Head of caudate nucleus (tissue), 42 donors: ENCODE data around the gene NEU2.
A peak's percentile ranks its signal among the peaks of the same experiment; 100 is the strongest.
"Not testable (repeated sequence)": the region's sequence is repeated elsewhere in the genome, so short reads cannot be mapped to it uniquely, and the experiment has no call there.

ENCODE experiments used
- DNase-seq, 42 donors: peaks; one replicate each; pipeline versions ENCODE4 v3.0.0 to v3.0.0-alpha.2; 2020 to 2021; ENCODE audit warnings: mixed read lengths in 7 of 42
- intact Hi-C: fragments of 100-400 bp; cut with DNase I; formaldehyde crosslinking; loops from one replicate; pipeline ENCODE4 v1.15.0; 2022

The NEU2 gene

GRCh38 chr2:233063269-233063975 is 30.9 kb downstream of the NEU2 start:
- intact Hi-C loops: no loop called here
- peak in 4 of 42 donors; percentile 5 to 43 (median 28) for DNase-seq

- DNase-seq: peak in 6 of 42 donors; percentile 25 to 52 (median 45)
- intact Hi-C loops: no loop called here
Measured at GRCh38 chr2:233063976-233064411, 31.5 kb downstream of the NEU2 start.

GRCh38 chr2:233064530-233065199 is 32.2 kb downstream of the NEU2 start:
- DNase-seq: peak in 3 of 42 donors; percentile 19 to 43 (median 35)
- intact Hi-C loops: no loop called here

GRCh38 chr2:233065200-233065589 is 32.7 kb downstream of the NEU2 start:
- DNase-seq: peak in 3 of 42 donors; percentile 10 to 27 (median 16)

GRCh38 chr2:233065954-233066470 is 33.5 kb downstream of the NEU2 start:
- intact Hi-C loops: no loop called here
- peak in 2 of 42 donors; percentile 21 to 25 for DNase-seq

More at GRCh38 chr2:233065200-233065589, 32.7 kb downstream of the NEU2 start:
- intact Hi-C loops: not testable (repeated sequence)

GRCh38 chr2:233068762-233069418 is 36.4 kb downstream of the NEU2 start:
- peak in 2 of 42 donors; percentile 6 to 30 for DNase-seq
- intact Hi-C loops: no loop called here

GRCh38 chr2:233072838-233073237 is 40.4 kb downstream of the NEU2 start:
- peak in 3 of 42 donors; percentile 17 to 32 (median 30) for DNase-seq
- intact Hi-C loops: no loop called here

GRCh38 chr2:233074106-233074505 is 41.6 kb downstream of the NEU2 start:
- intact Hi-C loops: no loop called here
- peak in 2 of 42 donors; percentile 8 to 33 for DNase-seq

- DNase-seq: peak in 2 of 42 donors; percentile 36 to 42
- intact Hi-C loops: no loop called here
Measured at GRCh38 chr2:233075141-233075965, 42.9 kb downstream of the NEU2 start.

- intact Hi-C loops: no loop called here
- peak in 3 of 42 donors; percentile 36 to 40 (median 36) for DNase-seq
Measured at GRCh38 chr2:233075966-233076339, 43.5 kb downstream of the NEU2 start.

GRCh38 chr2:233076749-233077148 is 44.3 kb downstream of the NEU2 start:
- intact Hi-C loops: no loop called here
- no peak for DNase-seq

- intact Hi-C loops: no loop called here
- peak in 2 of 42 donors; percentile 23 to 25 for DNase-seq
Measured at GRCh38 chr2:233079473-233079877, 47.0 kb downstream of the NEU2 start.

GRCh38 chr2:233079953-233080835 is 47.7 kb downstream of the NEU2 start:
- DNase-seq: peak in 3 of 42 donors; percentile 32 to 38 (median 37)
- intact Hi-C loops: no loop called here

- DNase-seq: peak in 3 of 42 donors; percentile 20 to 37 (median 21)
- intact Hi-C loops: no loop called here
Measured at GRCh38 chr2:233080836-233081229, 48.4 kb downstream of the NEU2 start.

- intact Hi-C loops: no loop called here
- peak in 9 of 42 donors; percentile 26 to 50 (median 42) for DNase-seq
Measured at GRCh38 chr2:233081232-233081730, 48.8 kb downstream of the NEU2 start.

- intact Hi-C loops: no loop called here
Measured at GRCh38 chr2:233081731-233082221, 49.3 kb downstream of the NEU2 start.

GRCh38 chr2:233082222-233082930 is 49.9 kb downstream of the NEU2 start:
- intact Hi-C loops: no loop called here
- DNase-seq: peak in 5 of 42 donors; percentile 9 to 33 (median 17)

More at GRCh38 chr2:233081731-233082221, 49.3 kb downstream of the NEU2 start:
- peak in 2 of 42 donors; percentile 23 to 35 for DNase-seq
